Sigmoid colon (tissue), 4 donors: Measurements from ENCODE around the gene SLCO2B1.

Experiments
- POLR2AphosphoS5 ChIP-seq, 4 donors: sonication (generic); formaldehyde crosslinking; IDR thresholded peaks; one replicate each; pipeline ENCODE4 v1.6.1; 2017; ENCODE audit warnings: antibody characterized with exemption in 4 of 4
- TF ChIP-seq, protein P1 (sequence below), 4 experiments: fragments of 450-650 bp in 3 of 4; fragments of 200-600 bp in 1 of 4; IDR thresholded peaks; one replicate each; pipeline ENCODE4 v1.5.1; 2016 to 2019; ENCODE audit warnings: antibody characterized with exemption in 4 of 4, mild to moderate bottlenecking in 3 of 4, moderate library complexity in 2 of 4

DNA sequence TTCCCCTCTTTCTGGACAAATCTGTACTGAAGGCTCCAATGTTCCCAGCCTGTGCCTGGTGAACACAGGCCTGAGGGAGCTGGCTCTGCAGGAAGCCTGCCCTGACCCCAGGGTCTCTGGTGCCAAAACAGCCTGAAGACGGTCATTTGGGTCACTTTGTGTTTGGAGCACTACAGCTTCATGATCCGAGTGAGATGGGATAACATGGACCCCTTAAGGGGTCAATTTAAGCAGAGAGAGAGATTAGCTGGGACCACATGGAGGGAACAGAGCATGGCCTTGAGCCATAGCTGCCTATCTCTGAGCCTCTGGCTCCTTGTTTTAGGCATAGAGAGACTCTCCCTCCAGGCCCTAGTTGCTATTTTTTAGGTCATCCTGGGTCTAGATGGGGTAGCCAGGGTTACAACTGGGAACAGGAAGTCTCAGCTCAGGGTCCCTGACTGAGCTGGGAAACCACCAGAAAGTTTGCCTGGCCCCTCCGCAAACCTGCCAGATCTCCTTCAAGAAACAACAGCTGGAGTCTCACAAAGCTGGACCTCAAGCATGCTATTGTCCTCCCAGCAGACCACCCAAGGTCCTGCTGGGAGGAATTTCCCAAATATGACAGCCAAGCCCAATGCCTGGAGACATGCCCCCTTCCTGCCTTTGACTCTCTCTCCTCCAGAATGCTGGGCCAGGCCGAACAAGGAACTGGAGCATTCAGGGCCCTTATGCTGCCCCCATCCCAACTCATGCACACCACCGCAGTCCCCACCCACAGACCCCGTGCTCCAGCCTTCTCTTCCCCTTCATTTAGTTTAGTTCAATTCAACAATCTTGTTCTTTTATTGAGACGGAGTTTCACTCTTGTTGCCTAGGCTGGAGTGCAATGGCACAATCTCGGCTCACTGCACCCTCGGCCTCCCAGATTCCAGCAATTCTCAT lies 4.0 kb downstream of the SLCO2B1 start:
- TF ChIP-seq, protein P1, sequence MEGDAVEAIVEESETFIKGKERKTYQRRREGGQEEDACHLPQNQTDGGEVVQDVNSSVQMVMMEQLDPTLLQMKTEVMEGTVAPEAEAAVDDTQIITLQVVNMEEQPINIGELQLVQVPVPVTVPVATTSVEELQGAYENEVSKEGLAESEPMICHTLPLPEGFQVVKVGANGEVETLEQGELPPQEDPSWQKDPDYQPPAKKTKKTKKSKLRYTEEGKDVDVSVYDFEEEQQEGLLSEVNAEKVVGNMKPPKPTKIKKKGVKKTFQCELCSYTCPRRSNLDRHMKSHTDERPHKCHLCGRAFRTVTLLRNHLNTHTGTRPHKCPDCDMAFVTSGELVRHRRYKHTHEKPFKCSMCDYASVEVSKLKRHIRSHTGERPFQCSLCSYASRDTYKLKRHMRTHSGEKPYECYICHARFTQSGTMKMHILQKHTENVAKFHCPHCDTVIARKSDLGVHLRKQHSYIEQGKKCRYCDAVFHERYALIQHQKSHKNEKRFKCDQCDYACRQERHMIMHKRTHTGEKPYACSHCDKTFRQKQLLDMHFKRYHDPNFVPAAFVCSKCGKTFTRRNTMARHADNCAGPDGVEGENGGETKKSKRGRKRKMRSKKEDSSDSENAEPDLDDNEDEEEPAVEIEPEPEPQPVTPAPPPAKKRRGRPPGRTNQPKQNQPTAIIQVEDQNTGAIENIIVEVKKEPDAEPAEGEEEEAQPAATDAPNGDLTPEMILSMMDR (IDR thresholded peaks at IDR 0.05) = no peak
- no peak for TF ChIP-seq POLR2AphosphoS5 (IDR thresholded peaks at IDR 0.05)
